SU-DHL-6 (cell line): ENCODE results near the gene ZFP36.

Experiments used
- H2AFZ ChIP-seq: fragments of 200-600 bp; sonication (generic); 2 replicates; pipeline ENCODE4 v1.6.1; 2014; ENCODE audit warnings: low read depth, mild to moderate bottlenecking, moderate library complexity, mixed read lengths, antibody characterized with exemption, low read length; ENCODE audit not compliant: severe bottlenecking
- H3F3A ChIP-seq: fragments of 200-600 bp; shearing (Covaris generic); 2 replicates; pipeline ENCODE4 v1.6.0; 2016; ENCODE audit warnings: antibody characterized with exemption, mild to moderate bottlenecking; ENCODE audit not compliant: insufficient read depth
- H3K27ac ChIP-seq: fragments of 200-600 bp; sonication (generic); 2 replicates; pipeline ENCODE4 v1.5.1; 2016; ENCODE audit warnings: low read depth, mild to moderate bottlenecking, low read length, moderate library complexity, mixed read lengths
- H3K27me3 ChIP-seq: fragments of 200-600 bp; sonication (generic), shearing (Covaris generic); 2 replicates; pipeline ENCODE4 v1.6.0; 2014; ENCODE audit warnings: mild to moderate bottlenecking, low read length
- H3K36me3 ChIP-seq: fragments of 200-600 bp; sonication (generic); 2 replicates; pipeline ENCODE4 v1.6.1; 2014; ENCODE audit warnings: mild to moderate bottlenecking, low read length, mixed read lengths
- H3K4me2 ChIP-seq: fragments of 300-600, 200-600 bp; shearing (Covaris generic), sonication (generic); 2 replicates; pipeline ENCODE4 v1.6.0; 2014; ENCODE audit warnings: low read length, low read depth, mild to moderate bottlenecking; ENCODE audit not compliant: poor library complexity, severe bottlenecking
- H3K4me3 ChIP-seq: fragments of 200-600 bp; sonication (generic); 2 replicates; pipeline ENCODE4 v1.5.1; 2014; ENCODE audit warnings: antibody characterized with exemption, low read length, mild to moderate bottlenecking, mixed read lengths; ENCODE audit not compliant: insufficient read depth, poor library complexity, severe bottlenecking
- H3K79me2 ChIP-seq: fragments of 200-600 bp; sonication (generic); 2 replicates; pipeline ENCODE4 v1.6.1; 2014; ENCODE audit warnings: mild to moderate bottlenecking, low read length, moderate library complexity; ENCODE audit not compliant: insufficient read depth
- H3K9ac ChIP-seq: fragments of 200-600 bp; sonication (generic); 2 replicates; pipeline ENCODE4 v1.7.0; 2014; ENCODE audit warnings: mild to moderate bottlenecking, low read length
- H3K9me2 ChIP-seq: fragments of 200-600 bp; sonication (generic); replicated peaks from 2 replicates; pipeline ENCODE4 v1.6.1; 2014; ENCODE audit warnings: low read length; ENCODE audit not compliant: insufficient read depth
- H3K9me3 ChIP-seq: fragments of 200-600 bp; sonication (generic); 2 replicates; pipeline ENCODE4 v1.6.1; 2014; ENCODE audit warnings: low read length, mixed read lengths; ENCODE audit not compliant: insufficient read depth
- H4K20me1 ChIP-seq: fragments of 200-600 bp; sonication (generic); 2 replicates; pipeline ENCODE4 v1.6.1; 2014; ENCODE audit warnings: low read depth, mild to moderate bottlenecking, antibody characterized with exemption, low read length, moderate library complexity, mixed read lengths
- EZH2phosphoT487 ChIP-seq: fragments of 200-600 bp; sonication (generic), shearing (Covaris generic); conservative IDR thresholded peaks from 2 replicates; pipeline ENCODE4 v1.6.1; 2018; ENCODE audit warnings: mild to moderate bottlenecking, antibody characterized with exemption, low read length, moderate library complexity, mixed read lengths
- TF ChIP-seq, protein P1 (sequence below): fragments of 200-600 bp; sonication (generic); IDR thresholded peaks from one replicate; pipeline ENCODE4 v1.5.1; 2017; ENCODE audit warnings: antibody characterized with exemption, mild to moderate bottlenecking, low read length, moderate library complexity; ENCODE audit not compliant: insufficient read depth, poor library complexity, severe bottlenecking

ZFP36 gene

DNA sequence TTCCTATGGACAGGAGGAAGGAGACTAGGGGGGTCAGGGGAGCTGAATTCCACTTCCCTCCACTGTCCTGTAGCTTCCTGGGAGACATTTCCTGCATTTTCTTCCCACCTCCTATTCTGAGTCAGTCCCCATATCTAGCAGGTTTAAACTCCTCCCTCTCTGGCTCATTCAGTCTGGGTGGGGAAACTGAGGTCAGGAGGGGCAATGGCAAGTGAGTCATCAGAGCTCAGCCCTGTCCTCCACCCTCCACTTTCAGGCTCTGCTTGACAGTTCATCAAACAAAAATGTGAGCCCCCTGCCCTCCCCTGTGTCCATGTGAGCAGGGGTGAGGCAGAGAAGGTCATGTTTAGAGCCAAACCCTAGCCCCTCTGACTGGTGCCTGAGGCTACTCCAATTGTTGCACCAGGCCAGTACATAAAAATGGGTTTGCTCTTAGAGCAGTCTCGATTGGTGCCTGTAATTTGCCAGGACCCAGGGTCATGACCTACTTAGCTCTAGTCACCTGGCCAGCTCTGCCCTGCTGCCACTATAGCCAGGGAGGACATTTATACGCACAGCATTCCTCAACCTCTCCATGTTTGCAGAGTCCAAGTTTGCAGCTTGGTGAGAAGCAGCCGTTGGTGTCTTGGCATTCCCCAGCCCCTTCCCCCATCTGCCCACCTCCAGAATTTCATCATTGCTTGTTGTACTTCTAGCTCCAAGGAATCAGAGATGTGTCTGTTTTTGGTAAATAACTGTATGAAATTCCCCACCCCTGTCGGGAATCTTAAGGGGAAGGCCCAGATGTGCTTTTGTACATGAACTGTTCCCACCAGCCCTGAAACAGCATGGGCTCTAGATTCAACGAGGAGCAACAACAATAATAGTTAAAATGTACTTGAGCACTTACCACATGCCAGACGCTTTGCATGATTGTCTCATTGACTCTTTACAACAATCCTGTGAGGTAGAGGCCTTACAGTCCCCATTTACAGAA, 43.7 kb upstream of the ZFP36 start:
- no peaks in the 10 kb centered on the region for H3K9me2 ChIP-seq
- no peak overlapping the region for H3K27ac ChIP-seq
- TF ChIP-seq, protein P1, sequence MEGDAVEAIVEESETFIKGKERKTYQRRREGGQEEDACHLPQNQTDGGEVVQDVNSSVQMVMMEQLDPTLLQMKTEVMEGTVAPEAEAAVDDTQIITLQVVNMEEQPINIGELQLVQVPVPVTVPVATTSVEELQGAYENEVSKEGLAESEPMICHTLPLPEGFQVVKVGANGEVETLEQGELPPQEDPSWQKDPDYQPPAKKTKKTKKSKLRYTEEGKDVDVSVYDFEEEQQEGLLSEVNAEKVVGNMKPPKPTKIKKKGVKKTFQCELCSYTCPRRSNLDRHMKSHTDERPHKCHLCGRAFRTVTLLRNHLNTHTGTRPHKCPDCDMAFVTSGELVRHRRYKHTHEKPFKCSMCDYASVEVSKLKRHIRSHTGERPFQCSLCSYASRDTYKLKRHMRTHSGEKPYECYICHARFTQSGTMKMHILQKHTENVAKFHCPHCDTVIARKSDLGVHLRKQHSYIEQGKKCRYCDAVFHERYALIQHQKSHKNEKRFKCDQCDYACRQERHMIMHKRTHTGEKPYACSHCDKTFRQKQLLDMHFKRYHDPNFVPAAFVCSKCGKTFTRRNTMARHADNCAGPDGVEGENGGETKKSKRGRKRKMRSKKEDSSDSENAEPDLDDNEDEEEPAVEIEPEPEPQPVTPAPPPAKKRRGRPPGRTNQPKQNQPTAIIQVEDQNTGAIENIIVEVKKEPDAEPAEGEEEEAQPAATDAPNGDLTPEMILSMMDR, result no peak
- no peak for TF ChIP-seq EZH2phosphoT487
- no peak overlapping the region for H2AFZ ChIP-seq
- H3K4me3 ChIP-seq, result no peak overlapping the region
- peaks cover 4% of the 10 kb centered on the region; the same call in 1 of the 2 replicates for H3K36me3 ChIP-seq
- no peaks in the 10 kb centered on the region for H3K79me2 ChIP-seq
- no peaks in the 10 kb centered on the region for H4K20me1 ChIP-seq
- H3K27me3 ChIP-seq, result no peaks in the 10 kb centered on the region
- no peak overlapping the region for H3K4me2 ChIP-seq
- no peaks in the 10 kb centered on the region for H3K9me3 ChIP-seq
- H3K9ac ChIP-seq, result no peak overlapping the region
- H3F3A ChIP-seq, result no peaks in the 10 kb centered on the region

DNA sequence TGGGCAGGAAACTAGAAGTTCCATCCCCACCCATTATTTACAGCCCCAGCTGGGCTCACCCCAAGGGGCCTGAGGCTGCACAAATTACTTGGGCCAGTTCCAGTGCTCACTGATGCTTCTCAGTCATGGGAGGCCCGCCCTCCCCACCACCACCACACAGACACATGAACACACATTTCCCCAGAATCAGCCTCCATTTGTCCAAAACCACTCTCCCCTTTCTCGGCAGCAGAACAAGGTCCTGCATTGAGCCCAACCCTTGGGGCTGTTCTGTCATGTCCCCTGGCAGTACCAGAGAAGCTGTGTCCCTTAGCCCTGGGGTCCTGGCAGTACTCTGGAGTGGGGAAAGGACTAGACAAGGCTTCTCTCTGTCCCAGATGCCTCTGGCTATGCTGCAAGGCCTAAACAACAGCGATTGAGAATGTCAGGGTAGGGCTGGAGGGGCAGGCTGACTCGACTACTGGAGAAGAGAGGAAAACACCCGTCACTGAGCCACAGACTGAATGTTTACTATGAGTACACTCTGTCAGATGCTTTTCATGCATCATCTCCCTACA, 42.7 kb upstream of the ZFP36 start:
- Histone ChIP-seq H3F3A (no peaks in the 10 kb centered on the region), H3K9ac (no peak overlapping the region), H3K4me2 (no peak overlapping the region), H2AFZ (no peak overlapping the region), H3K4me3 (no peak overlapping the region), H3K36me3 (peaks cover 4% of the 10 kb centered on the region; the same call in 1 of the 2 replicates), H3K27me3 (no peaks in the 10 kb centered on the region), H3K27ac (no peak overlapping the region), H3K9me2 (no peaks in the 10 kb centered on the region), H4K20me1 (no peaks in the 10 kb centered on the region), H3K9me3 (no peaks in the 10 kb centered on the region), H3K79me2 (no peaks in the 10 kb centered on the region)
- TF ChIP-seq, protein P1, result no peak
- TF ChIP-seq EZH2phosphoT487, result no peak

DNA sequence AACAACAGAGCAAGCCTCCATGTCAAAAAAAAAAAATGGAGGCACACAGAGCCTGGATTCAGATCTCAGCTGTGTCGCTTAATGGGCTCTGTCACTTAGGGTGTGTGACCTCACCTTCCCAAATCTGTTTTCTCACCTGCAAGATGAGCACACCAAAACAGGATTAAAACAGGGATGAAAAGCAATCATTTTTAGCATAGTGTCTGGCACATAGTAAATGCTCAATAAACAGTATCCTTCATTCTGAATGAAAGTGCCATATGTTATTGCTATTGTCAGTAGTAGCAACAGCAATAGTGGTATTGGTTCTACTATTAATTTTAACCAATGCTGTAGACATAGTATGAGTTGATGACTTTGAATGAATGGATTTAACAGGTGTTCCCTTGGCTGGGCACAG, 41.1 kb upstream of the ZFP36 start:
- H3K36me3 ChIP-seq, result no peaks in the 10 kb centered on the region
- no peak for TF ChIP-seq EZH2phosphoT487
- TF ChIP-seq, protein P1, result no peak

More for the DNA sequence above, 41.1 kb upstream of the ZFP36 start:
- H3K9me3 ChIP-seq, result no peaks in the 10 kb centered on the region
- H3K9ac ChIP-seq, result no peak overlapping the region
- H4K20me1 ChIP-seq, result no peaks in the 10 kb centered on the region
- no peak overlapping the region for H3K27ac ChIP-seq
- H3K9me2 ChIP-seq, result no peaks in the 10 kb centered on the region
- H3K4me3 ChIP-seq, result no peak overlapping the region
- no peaks in the 10 kb centered on the region for H3K79me2 ChIP-seq
- H2AFZ ChIP-seq, result no peak overlapping the region
- no peaks in the 10 kb centered on the region for H3F3A ChIP-seq
- H3K27me3 ChIP-seq, result no peaks in the 10 kb centered on the region
- no peak overlapping the region for H3K4me2 ChIP-seq
